K562 (cell line): ENCODE measurements around the gene ELOVL5. TPM values are rescaled to one million over a fixed set of nuclear protein-coding genes. Genes with fewer than 3 reads are reported as not detected.

ENCODE experiments used
- ATAC-seq: fragments of 200-7000 bp; cut with Tn5 transposase; 3 replicates; pipeline ENCODE4 v1.9.1; 2020; ENCODE audit warnings: moderate library complexity
- BruUV-seq: library from RNA; stranded (reverse); fragments of 400-500 nt; replicated peaks from 2 replicates; lab custom pipeline; 2021; lab: Mats Ljungman, UMichigan
- CTCF ChIA-PET: fragments of 300-600 bp; formaldehyde crosslinking; extraction: SDS; loops from one replicate; lab custom pipeline; 2021; ENCODE audit warnings: low intra/inter-chr PET ratio; lab: Yijun Ruan, JAX
- POLR2A ChIA-PET: fragments of 300-600, 350-650 bp; sonication (Branson Sonifier 250); formaldehyde crosslinking; extraction: SDS; loops from one replicate; lab custom pipeline; 2021; ENCODE audit warnings: antibody characterized with exemption, inconsistent platforms; lab: Yijun Ruan, JAX
- DNase-seq, 4 experiments: peaks; one replicate each; pipeline versions ENCODE4 v3.0.0 to v3.0.0-alpha.2; 2011 to 2018; ENCODE audit warnings: low spot score in 3 of 4, mixed read lengths in 3 of 4; ENCODE audit errors: extremely low read depth in 1 of 4
- FAIRE-seq: peaks from 2 replicates; lab custom pipeline; 2011; peaks lifted over from hg19 to GRCh38; lab: Jason Lieb, UNC
- H2AFZ ChIP-seq: 2 replicates; pipeline ENCODE4 v1.6.0; 2011; ENCODE audit warnings: low read depth, low read length, control low read depth, inconsistent platforms
- H3K27ac ChIP-seq: fragments of 200-600 bp; 3 replicates; pipeline ENCODE4 v1.8.0; 2011; ENCODE audit warnings: low read depth, mild to moderate bottlenecking, control low read depth, inconsistent platforms, low read length, moderate library complexity, mixed read lengths; ENCODE audit errors: extremely low read depth
- H3K27me3 ChIP-seq, 2 experiments: fragments of 300-600 bp in 1 of 2; 2 replicates in 1 of 2; 3 replicates in 1 of 2; pipeline versions ENCODE4 v1.6.0 to v1.8.0; 2011; ENCODE audit warnings: inconsistent platforms in 2 of 2, low read length in 2 of 2, mild to moderate bottlenecking in 1 of 2, mixed read lengths in 1 of 2, moderate library complexity in 1 of 2; ENCODE audit not compliant: control insufficient read depth in 2 of 2, insufficient read depth in 2 of 2
- H3K36me3 ChIP-seq: fragments of 300-600 bp; 3 replicates; pipeline ENCODE4 v1.8.0; 2011; ENCODE audit warnings: mild to moderate bottlenecking, low read length, inconsistent platforms; ENCODE audit not compliant: control insufficient read depth, insufficient read depth
- H3K4me1 ChIP-seq, 2 experiments: fragments of 200-600 bp in 1 of 2; replicated peaks in 1 of 2; 2 replicates in 1 of 2; 3 replicates in 1 of 2; pipeline versions ENCODE4 v1.5.1 to v1.8.0; 2011; ENCODE audit warnings: inconsistent platforms in 2 of 2, low read length in 2 of 2, mild to moderate bottlenecking in 1 of 2, mixed read lengths in 1 of 2, moderate library complexity in 1 of 2; ENCODE audit not compliant: control insufficient read depth in 2 of 2, insufficient read depth in 2 of 2
- H3K4me2 ChIP-seq: 2 replicates; pipeline ENCODE4 v1.6.1; 2011; ENCODE audit warnings: low read length, control low read depth, inconsistent platforms, mixed read lengths; ENCODE audit not compliant: insufficient read depth
- H3K4me3 ChIP-seq: fragments of 200-600 bp; sonication (generic), shearing (Covaris generic); 2 replicates; pipeline ENCODE4 v1.5.1; 2016; ENCODE audit warnings: control low read depth, inconsistent platforms
- H3K79me2 ChIP-seq: fragments of 200-600 bp; 3 replicates; pipeline ENCODE4 v1.8.0; 2011; ENCODE audit warnings: low read length, inconsistent platforms; ENCODE audit not compliant: control insufficient read depth, insufficient read depth
- H3K9ac ChIP-seq, 2 experiments: 2 replicates each; pipeline versions ENCODE4 v1.6.0 to v1.6.1; 2011; ENCODE audit warnings: low read depth in 2 of 2, low read length in 2 of 2, control low read depth in 1 of 2, inconsistent platforms in 1 of 2, mild to moderate bottlenecking in 1 of 2, mixed read lengths in 1 of 2; ENCODE audit not compliant: insufficient read depth in 1 of 2
- H3K9me1 ChIP-seq: one replicate; pipeline ENCODE4 v1.6.0; 2011; ENCODE audit warnings: inconsistent platforms, mild to moderate bottlenecking, low read length, moderate library complexity; ENCODE audit not compliant: control insufficient read depth, insufficient read depth
- H3K9me3 ChIP-seq: replicated peaks from 2 replicates; pipeline ENCODE4 v1.5.1; 2011; ENCODE audit warnings: low read depth, low read length, inconsistent platforms; ENCODE audit not compliant: control insufficient read depth, insufficient read depth
- H4K20me1 ChIP-seq: replicated peaks from 2 replicates; pipeline ENCODE4 v1.6.1; 2011; ENCODE audit warnings: low read length, inconsistent platforms, mixed read lengths; ENCODE audit not compliant: control insufficient read depth, insufficient read depth
- EZH2 ChIP-seq: IDR thresholded peaks from 2 replicates; pipeline ENCODE4 v1.6.1; 2012; ENCODE audit warnings: low read depth, mild to moderate bottlenecking, inconsistent platforms, low read length, borderline replicate concordance
- KLF16 ChIP-seq: IDR thresholded peaks from 2 replicates; pipeline ENCODE4 v1.6.1; 2016; ENCODE audit warnings: antibody characterized with exemption
- LCOR ChIP-seq: sonication (generic); formaldehyde crosslinking; IDR thresholded peaks from 2 replicates; pipeline ENCODE4 v1.8.0; 2022; ENCODE audit warnings: mild to moderate bottlenecking, missing genetic modification reagents
- PHB2 ChIP-seq: fragments of 450-650 bp; IDR thresholded peaks from 2 replicates; pipeline ENCODE4 v1.6.1; 2017; ENCODE audit warnings: low read depth
- RBM17 ChIP-seq: fragments of 200-400 bp; formaldehyde crosslinking; IDR thresholded peaks from 2 replicates; pipeline ENCODE4 v1.6.1; 2017; ENCODE audit warnings: low read depth, mild to moderate bottlenecking, low read length, borderline replicate concordance
- ZBTB7A ChIP-seq: IDR thresholded peaks from 2 replicates; pipeline ENCODE4 v1.6.1; 2011; ENCODE audit warnings: low read depth, mild to moderate bottlenecking, low read length, moderate library complexity, borderline replicate concordance; ENCODE audit not compliant: control insufficient read depth
- ZNF79 ChIP-seq: fragments of 250-450 bp; sonication (Bioruptor Pico); IDR thresholded peaks from 2 replicates; pipeline ENCODE4 v1.4.0; 2020; ENCODE audit warnings: low read depth, mild to moderate bottlenecking, moderate library complexity
- WGBS: fragments of 100-300 bp; shearing (Covaris generic); methylation state at CpG from one replicate; pipeline ENCODE4 v1.1.6; 2016; ENCODE audit warnings: low coverage, mixed read lengths; ENCODE audit not compliant: insufficient coverage; ENCODE audit errors: missing lambda C conversion rate; 5-methylcytosine and 5-hydroxymethylcytosine counted together
- in situ Hi-C: fragments of 300-500 bp; cut with MboI; formaldehyde crosslinking; loops from 4 replicates; pipeline ENCODE4 v1.15.0; 2018; ENCODE audit warnings: inconsistent platforms, mixed read lengths
- intact Hi-C: fragments of 100-400 bp; cut with micrococcal nuclease; formaldehyde crosslinking; loops from 2 replicates; pipeline ENCODE4 v1.14.2; 2022
- polyA plus RNA-seq, 8 experiments: library from polyadenylated mRNA; depleted of rRNA in 4 of 8; stranded (reverse) in 5 of 8; unstranded in 3 of 8; fragments of >200 nt; fragmentation: Nextera tagmentation in 2 of 8; fragmentation: Illumina TruSeq in 1 of 8; extraction: Ambion mirVana in 2 of 8; extraction: Trizol in 1 of 8; gene quantifications; 2 replicates each; pipeline versions ENCODE4 v1.2.1 to v1.2.3, GENCODE V29; 2011 to 2014; ENCODE audit warnings: inconsistent platforms in 1 of 8, missing spikeins in 1 of 8
- total RNA-seq, 7 experiments: library from RNA; depleted of rRNA in 6 of 7; stranded (reverse); fragments of >200 nt in 6 of 7; fragmentation: Illumina TruSeq in 2 of 7; extraction: Trizol in 2 of 7; gene quantifications; 2 replicates each; pipeline versions ENCODE4 v1.2.1 to v1.2.3, GENCODE V29; 2011 to 2021; ENCODE audit warnings: low replicate concordance in 1 of 7

ELOVL5 gene
- total and polyA plus RNA-seq, 9 of the 15 experiments (the other 6 are each of a cell fraction or from before 2014, with no cell fraction given): 70.6 to 245 (median 132) TPM

GRCh38 chr6:53269827-53270226 is 78.9 kb downstream of the ELOVL5 start:
- Histone ChIP-seq H3K9me1 (no peaks in the 10 kb centered on the region), H3K27ac (no peak overlapping the region), H3K36me3 (peaks cover 98% of the 10 kb centered on the region), H3K4me2 (no peak overlapping the region), H3K27me3 (no peaks in the 10 kb centered on the region), H3K9me3 (no peaks in the 10 kb centered on the region), H3K79me2 (no peaks in the 10 kb centered on the region)
- TF ChIP-seq KLF16 (no peak), ZNF79 (no peak), EZH2 (no peak), LCOR (CRISPR knock-in tag) (no peak), ZBTB7A (no peak), PHB2 (no peak), RBM17 (no peak)
- TF ChIP-seq, all 486 proteins: peak for 0
- 94% methylated on average over 5 of the region's 5 CpGs for WGBS
- CTCF ChIA-PET: no interaction called here
- ATAC-seq: no peak
- intact Hi-C loops: no loop called here
- no TSS peak for BruUV-seq
- FAIRE-seq: no peak
- Histone ChIP-seq H3K9ac (0 out of 4 replicates have a peak overlapping the region, but pooled peaks of 1 of the 2 experiments have one; percentile 30), H4K20me1 (0 out of 2 replicates have a peak, but pooled peaks cover 3% of the 10 kb centered on the region), H3K4me3 (no peak overlapping the region), H2AFZ (no peak overlapping the region), H3K4me1 (no peaks in the 10 kb centered on the region)
- DNase-seq: no peak
- POLR2A ChIA-PET: no interaction called here
- in situ Hi-C loops: no loop called here
